Measurements from ENCODE around the gene FFAR3.

DNA sequence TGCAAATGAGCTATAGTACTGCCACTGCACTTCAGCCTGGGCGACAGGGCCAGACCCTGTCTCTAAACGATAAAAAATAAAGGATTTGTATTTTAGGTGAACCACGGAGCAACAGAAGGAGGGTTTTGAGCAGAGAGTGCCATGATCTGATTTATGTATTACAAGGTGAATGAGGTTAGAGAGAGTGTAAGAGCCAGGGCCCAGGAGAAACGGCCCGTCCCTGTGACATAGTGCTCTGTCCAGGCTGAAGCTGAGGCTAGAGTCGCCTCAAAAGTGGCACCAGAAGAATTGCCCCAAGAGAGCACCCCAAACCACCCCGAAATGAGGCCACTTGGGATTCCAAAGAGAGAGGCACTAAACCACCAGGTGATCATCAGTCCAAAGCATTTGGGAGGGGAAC lies 49.4 kb upstream of the FFAR3 start:
- no peak for TF ChIP-seq CTCF (IDR thresholded peaks at IDR 0.05 in 8 of 11, conservative IDR thresholded peaks at IDR 0.05 in 3 of 11)
- TF ChIP-seq POLR2A (IDR thresholded peaks at IDR 0.05): no peak
- TF ChIP-seq POLR2AphosphoS5 (IDR thresholded peaks at IDR 0.05): no peak

Measured in spleen (tissue), 7 donors.